Thyroid gland (tissue), 4 donors: ENCODE measurements around the gene SEC14L2.

Experiments
- POLR2A ChIP-seq, 2 donors: fragments of 450-650 bp; IDR thresholded peaks; one replicate each; pipeline ENCODE4 v1.6.1; 2017; ENCODE audit warnings: antibody characterized with exemption in 2 of 2, mild to moderate bottlenecking in 2 of 2, moderate library complexity in 1 of 2
- TF ChIP-seq, protein P1 (sequence below), 6 experiments: fragments of 200-600 bp in 3 of 6; fragments of 450-650 bp in 3 of 6; sonication (generic) in 3 of 6; IDR thresholded peaks; one replicate each; pipeline ENCODE4 v1.5.1; 2016 to 2019; ENCODE audit warnings: antibody characterized with exemption in 6 of 6, mild to moderate bottlenecking in 2 of 6, inconsistent platforms in 1 of 6, moderate library complexity in 1 of 6

GRCh38 chr22:30356449-30357235 is 40.2 kb upstream of the SEC14L2 start, which contains the start of the genes CCDC157 and SF3A1:
- TF ChIP-seq, protein P1, sequence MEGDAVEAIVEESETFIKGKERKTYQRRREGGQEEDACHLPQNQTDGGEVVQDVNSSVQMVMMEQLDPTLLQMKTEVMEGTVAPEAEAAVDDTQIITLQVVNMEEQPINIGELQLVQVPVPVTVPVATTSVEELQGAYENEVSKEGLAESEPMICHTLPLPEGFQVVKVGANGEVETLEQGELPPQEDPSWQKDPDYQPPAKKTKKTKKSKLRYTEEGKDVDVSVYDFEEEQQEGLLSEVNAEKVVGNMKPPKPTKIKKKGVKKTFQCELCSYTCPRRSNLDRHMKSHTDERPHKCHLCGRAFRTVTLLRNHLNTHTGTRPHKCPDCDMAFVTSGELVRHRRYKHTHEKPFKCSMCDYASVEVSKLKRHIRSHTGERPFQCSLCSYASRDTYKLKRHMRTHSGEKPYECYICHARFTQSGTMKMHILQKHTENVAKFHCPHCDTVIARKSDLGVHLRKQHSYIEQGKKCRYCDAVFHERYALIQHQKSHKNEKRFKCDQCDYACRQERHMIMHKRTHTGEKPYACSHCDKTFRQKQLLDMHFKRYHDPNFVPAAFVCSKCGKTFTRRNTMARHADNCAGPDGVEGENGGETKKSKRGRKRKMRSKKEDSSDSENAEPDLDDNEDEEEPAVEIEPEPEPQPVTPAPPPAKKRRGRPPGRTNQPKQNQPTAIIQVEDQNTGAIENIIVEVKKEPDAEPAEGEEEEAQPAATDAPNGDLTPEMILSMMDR (IDR thresholded peaks at IDR 0.05): peak in 1 of 6 experiments; percentile 16
- TF ChIP-seq POLR2A (IDR thresholded peaks at IDR 0.05): peak in 1 of 2 donors; percentile 93
